ENCODE data around the gene KLHL9. TPM values are rescaled to one million over a fixed set of nuclear protein-coding genes. Genes with fewer than 3 reads are reported as not detected.

Gene KLHL9
- total and polyA plus RNA-seq, 2 of the 13 experiments (the other 11 are each of a cell fraction or from before 2014, with no cell fraction given), result 8.7 to 17.7 TPM

DNA sequence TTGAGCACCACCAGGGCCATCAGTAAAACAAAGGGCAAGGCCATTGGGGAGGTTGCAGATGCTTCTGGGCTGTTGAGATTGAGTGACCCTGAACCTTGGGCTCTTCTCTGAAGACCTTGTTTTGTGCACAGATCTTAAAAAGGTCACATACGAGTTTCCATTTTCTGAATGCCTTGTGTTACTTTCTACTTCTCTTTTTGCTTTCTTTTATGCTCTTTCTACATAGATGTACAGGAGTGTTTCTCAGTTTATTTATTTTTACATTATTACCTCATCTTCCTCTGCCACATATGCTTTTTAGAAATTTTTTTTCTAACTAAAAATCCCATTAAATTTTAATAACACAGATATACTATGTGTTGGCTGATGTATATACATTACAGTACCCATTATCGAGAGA is 30.0 kb downstream of the KLHL9 start, which contains the start of gene IFNA5:
TSS of gene IFNA5 (minus strand) at position 101 of the 400 bp plus-strand sequence. CDS start at position 44, 57 bp downstream.
- no peaks in the 10 kb centered on the region for H3K9me3 ChIP-seq (ENCODE audit: low read length)
- no peaks in the 10 kb centered on the region for H3K4me1 ChIP-seq (ENCODE audit: insufficient read depth, low read length)
- H3K9ac ChIP-seq (ENCODE audit: insufficient read depth, low read depth, low read length), result no peak within 1 kb of the TSS
- H2AFZ ChIP-seq (ENCODE audit: low read length), result no peak within 1 kb of the TSS
- no peaks in the 10 kb centered on the region for H3K27me3 ChIP-seq (ENCODE audit: control insufficient read depth in 1 of 2, insufficient read depth in 2 of 2, low read length in 2 of 2)
- DNase-seq (ENCODE audit: low spot score), result no peak
- TF ChIP-seq ISL2 (CRISPR knock-in tag; IDR thresholded peaks at IDR 0.05), result no peak
- POLR2A ChIA-PET, result no interaction called here
- in situ Hi-C loops (cut with HindIII; ENCODE audit: extremely low pct_ligation_motif_present, low pct_unique_long_range_greater_than_20kb), result no loop called here
- intact Hi-C loops (cut with micrococcal nuclease; ENCODE audit: unreplicated experiment), result loop anchor here (2.0 kb wide), 1 partner anchor 60 kb away; no protein-coding TSS in a partner anchor
- WGBS (ENCODE audit: low lambda C conversion rate), result 46% methylated on average over 2 of the region's 2 CpGs
- H3K36me3 ChIP-seq (replicated peaks in 1 of 2; ENCODE audit: control insufficient read depth in 1 of 2, insufficient read depth in 2 of 2, low read length in 2 of 2), result no peaks in the 10 kb centered on the region
- H3K79me2 ChIP-seq (ENCODE audit: insufficient read depth, low read length), result no peaks in the 10 kb centered on the region
- CTCF ChIA-PET (ENCODE audit: low intra/inter-chr PET ratio, low total read pairs), result no interaction called here
- no peak within 1 kb of the TSS for H3K4me2 ChIP-seq (ENCODE audit: low read depth, low read length)
- no peak within 1 kb of the TSS for H3K27ac ChIP-seq (ENCODE audit: extremely low read length, insufficient read depth, low read length)
- BruUV-seq (replicated peaks), result no TSS peak
- no peak within 1 kb of the TSS for H3K4me3 ChIP-seq (replicated peaks in 1 of 3; ENCODE audit: insufficient read depth in 1 of 3, low read depth in 2 of 3, low read length in 3 of 3)
- H4K20me1 ChIP-seq (ENCODE audit: insufficient read depth, low read length), result no peaks in the 10 kb centered on the region
- FAIRE-seq, result no peak
- ATAC-seq, result no peak

DNA sequence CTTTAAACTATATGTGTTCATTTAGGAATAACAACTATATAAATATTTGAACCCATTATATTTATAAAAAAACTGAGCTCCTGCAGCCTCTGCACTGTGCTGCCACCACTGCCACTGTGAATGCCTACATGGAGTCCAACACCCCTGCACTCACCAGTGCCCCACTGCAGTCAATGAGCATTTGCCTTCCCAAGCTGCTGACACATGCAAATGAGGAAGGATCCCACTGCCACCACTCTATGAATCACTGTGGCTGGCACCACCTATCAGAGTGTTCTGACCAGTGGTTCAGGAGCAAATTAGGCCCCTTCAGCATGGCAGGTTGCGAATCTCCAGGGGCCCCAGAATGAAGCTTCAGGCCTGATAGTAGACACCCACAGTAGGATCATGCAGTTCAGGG is 39.2 kb downstream of the KLHL9 start:
- no peaks in the 10 kb centered on the region for H3K79me2 ChIP-seq (ENCODE audit: insufficient read depth, low read length)
- no peaks in the 10 kb centered on the region for H3K27me3 ChIP-seq (ENCODE audit: control insufficient read depth in 1 of 2, insufficient read depth in 2 of 2, low read length in 2 of 2)
- no peak for DNase-seq (ENCODE audit: low spot score)
- no peak for FAIRE-seq
- no peak overlapping the region for H3K4me2 ChIP-seq (ENCODE audit: low read depth, low read length)
- no peak overlapping the region for H3K27ac ChIP-seq (ENCODE audit: extremely low read length, insufficient read depth, low read length)
- H3K36me3 ChIP-seq (replicated peaks in 1 of 2; ENCODE audit: control insufficient read depth in 1 of 2, insufficient read depth in 2 of 2, low read length in 2 of 2), result no peaks in the 10 kb centered on the region
- TF ChIP-seq, protein P1, sequence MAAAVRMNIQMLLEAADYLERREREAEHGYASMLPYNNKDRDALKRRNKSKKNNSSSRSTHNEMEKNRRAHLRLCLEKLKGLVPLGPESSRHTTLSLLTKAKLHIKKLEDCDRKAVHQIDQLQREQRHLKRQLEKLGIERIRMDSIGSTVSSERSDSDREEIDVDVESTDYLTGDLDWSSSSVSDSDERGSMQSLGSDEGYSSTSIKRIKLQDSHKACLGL (CRISPR knock-in tag; IDR thresholded peaks at IDR 0.05), result no peak
- TF ChIP-seq TAF1 (CRISPR knock-in tag; IDR thresholded peaks at IDR 0.05) (no peak), ZNF496 (CRISPR knock-in tag; IDR thresholded peaks at IDR 0.05; ENCODE audit: insufficient replicate concordance) (no peak), SPEN (CRISPR knock-in tag; IDR thresholded peaks at IDR 0.05; ENCODE audit: low read depth) (no peak), ZNF552 (CRISPR knock-in tag; IDR thresholded peaks at IDR 0.05; ENCODE audit: borderline replicate concordance) (no peak), PAWR (CRISPR knock-in tag; IDR thresholded peaks at IDR 0.05; ENCODE audit: borderline replicate concordance) (no peak), HHEX (CRISPR knock-in tag; IDR thresholded peaks at IDR 0.05) (no peak), NFATC3 (CRISPR knock-in tag; IDR thresholded peaks at IDR 0.05) (no peak), ZNF34 (CRISPR knock-in tag; IDR thresholded peaks at IDR 0.05; ENCODE audit: borderline replicate concordance) (no peak)
- TF ChIP-seq, protein P2, sequence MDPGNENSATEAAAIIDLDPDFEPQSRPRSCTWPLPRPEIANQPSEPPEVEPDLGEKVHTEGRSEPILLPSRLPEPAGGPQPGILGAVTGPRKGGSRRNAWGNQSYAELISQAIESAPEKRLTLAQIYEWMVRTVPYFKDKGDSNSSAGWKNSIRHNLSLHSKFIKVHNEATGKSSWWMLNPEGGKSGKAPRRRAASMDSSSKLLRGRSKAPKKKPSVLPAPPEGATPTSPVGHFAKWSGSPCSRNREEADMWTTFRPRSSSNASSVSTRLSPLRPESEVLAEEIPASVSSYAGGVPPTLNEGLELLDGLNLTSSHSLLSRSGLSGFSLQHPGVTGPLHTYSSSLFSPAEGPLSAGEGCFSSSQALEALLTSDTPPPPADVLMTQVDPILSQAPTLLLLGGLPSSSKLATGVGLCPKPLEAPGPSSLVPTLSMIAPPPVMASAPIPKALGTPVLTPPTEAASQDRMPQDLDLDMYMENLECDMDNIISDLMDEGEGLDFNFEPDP (CRISPR knock-in tag; conservative IDR thresholded peaks at IDR 0.05), result no peak
- 0% methylated on average over 1 of the region's 1 CpG for WGBS (ENCODE audit: low lambda C conversion rate)
- no peaks in the 10 kb centered on the region for H3K9me3 ChIP-seq (ENCODE audit: low read length)
- ChIA-PET CTCF (ENCODE audit: low intra/inter-chr PET ratio, low total read pairs) (no interaction called here), POLR2A (no interaction called here)
- ATAC-seq, result no peak
- no TSS peak for BruUV-seq (replicated peaks)
- intact Hi-C loops (cut with micrococcal nuclease; ENCODE audit: unreplicated experiment), result no loop called here
- no peaks in the 10 kb centered on the region for H4K20me1 ChIP-seq (ENCODE audit: insufficient read depth, low read length)
- no peak overlapping the region for H2AFZ ChIP-seq (ENCODE audit: low read length)
- no peak overlapping the region for H3K9ac ChIP-seq (ENCODE audit: insufficient read depth, low read depth, low read length)
- no peak overlapping the region for H3K4me3 ChIP-seq (replicated peaks in 1 of 3; ENCODE audit: insufficient read depth in 1 of 3, low read depth in 2 of 3, low read length in 3 of 3)
- in situ Hi-C loops (cut with HindIII; ENCODE audit: extremely low pct_ligation_motif_present, low pct_unique_long_range_greater_than_20kb), result no loop called here
- H3K4me1 ChIP-seq (ENCODE audit: insufficient read depth, low read length), result no peaks in the 10 kb centered on the region

Data from HepG2 (cell line).